Activated naive CD4-positive, alpha-beta T cell treated with anti-CD3 and anti-CD28 coated beads, Interleukin-2, amount 50 U/mL, for 72 hours (primary cell): Measurements from ENCODE around the gene DGKI. TPM values are rescaled to one million over a fixed set of nuclear protein-coding genes. Genes with fewer than 3 reads are reported as not detected.
A peak's percentile ranks its signal among the peaks of the same experiment; 100 is the strongest.

Experiments
- ATAC-seq, 2 donors: fragments of 150-1000 bp; cut with Tn5 transposase; 2 replicates each; pipeline ENCODE4 v1.10.0; 2021; ENCODE audit warnings: mild to moderate bottlenecking in 2 of 2, moderate library complexity in 2 of 2
- DNase-seq, 2 donors: peaks; one replicate each; pipeline ENCODE4 v3.0.0; 2021 to 2022; ENCODE audit warnings: low spot score in 2 of 2
- H3K27ac Mint-ChIP-seq, 2 donors: one replicate each; pipeline ENCODE4 v1.8.0; 2022; ENCODE audit warnings: mild to moderate bottlenecking in 2 of 2, mixed read lengths in 2 of 2
- H3K36me3 Mint-ChIP-seq, 2 donors: one replicate each; pipeline ENCODE4 v1.8.0; 2022; ENCODE audit warnings: mixed read lengths in 2 of 2
- H3K9me3 Mint-ChIP-seq, 2 donors: one replicate each; pipeline ENCODE4 v1.8.0; 2022; ENCODE audit warnings: mixed read lengths in 2 of 2
- total RNA-seq, 2 donors: library from RNA; stranded (reverse); gene quantifications; one replicate each; pipeline ENCODE4 v1.2.3, GENCODE V29; 2022

DGKI gene
- total RNA-seq = 10 to 100 TPM in 1 of 2 donors, under 1 TPM in 1; 0.71 to 16.8 TPM

DNA sequence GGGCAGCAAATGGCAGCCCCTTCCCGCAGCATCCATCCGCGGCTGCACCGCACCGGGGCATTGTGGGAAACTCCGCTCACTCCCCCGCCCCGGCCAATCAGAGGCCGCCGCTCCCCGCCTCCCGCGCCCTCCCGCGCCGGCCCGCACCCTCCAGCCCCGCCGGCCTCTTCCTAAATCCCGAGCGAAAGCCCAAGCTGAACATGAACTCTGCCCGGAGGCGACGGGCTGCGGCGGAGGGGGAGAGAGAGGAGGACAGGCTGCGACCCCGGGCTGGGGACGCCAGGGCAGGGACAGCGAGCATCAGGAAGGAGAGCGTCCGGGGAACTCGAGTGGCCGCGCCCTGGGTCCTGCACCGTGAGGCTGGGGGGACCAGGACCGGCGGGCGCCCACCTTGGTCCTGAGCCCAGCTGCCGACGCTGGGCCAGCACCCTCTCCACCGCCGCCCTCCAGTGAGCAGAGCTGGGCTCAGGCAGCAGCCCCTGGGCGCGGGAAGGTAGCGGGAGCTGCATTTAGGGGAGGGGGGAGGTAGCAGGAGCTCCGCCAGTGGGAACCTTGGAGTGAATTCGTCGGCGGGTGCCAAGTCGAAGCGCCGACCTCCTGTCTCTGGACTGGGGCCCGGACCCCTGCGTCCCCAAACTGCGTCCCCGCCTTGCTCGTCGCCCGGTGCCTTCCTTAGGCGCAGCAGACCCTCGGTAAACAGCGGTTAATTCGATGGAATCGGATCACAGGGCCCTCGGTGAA lies at the start of gene DGKI:
TSS of gene DGKI (minus strand) at position 148 of the 741 bp plus-strand sequence.
- peaks cover 0 to 7% of the 10 kb centered on the region in 2 donors for H3K36me3 Mint-ChIP-seq
- peaks cover 0 to 12% of the 10 kb centered on the region in 2 donors for H3K9me3 Mint-ChIP-seq
- DNase-seq (peak in 1 of 2 donors; percentile 25), ATAC-seq (peak; percentile 4 to 72)
- no peak within 1 kb of the TSS for H3K27ac Mint-ChIP-seq

DNA sequence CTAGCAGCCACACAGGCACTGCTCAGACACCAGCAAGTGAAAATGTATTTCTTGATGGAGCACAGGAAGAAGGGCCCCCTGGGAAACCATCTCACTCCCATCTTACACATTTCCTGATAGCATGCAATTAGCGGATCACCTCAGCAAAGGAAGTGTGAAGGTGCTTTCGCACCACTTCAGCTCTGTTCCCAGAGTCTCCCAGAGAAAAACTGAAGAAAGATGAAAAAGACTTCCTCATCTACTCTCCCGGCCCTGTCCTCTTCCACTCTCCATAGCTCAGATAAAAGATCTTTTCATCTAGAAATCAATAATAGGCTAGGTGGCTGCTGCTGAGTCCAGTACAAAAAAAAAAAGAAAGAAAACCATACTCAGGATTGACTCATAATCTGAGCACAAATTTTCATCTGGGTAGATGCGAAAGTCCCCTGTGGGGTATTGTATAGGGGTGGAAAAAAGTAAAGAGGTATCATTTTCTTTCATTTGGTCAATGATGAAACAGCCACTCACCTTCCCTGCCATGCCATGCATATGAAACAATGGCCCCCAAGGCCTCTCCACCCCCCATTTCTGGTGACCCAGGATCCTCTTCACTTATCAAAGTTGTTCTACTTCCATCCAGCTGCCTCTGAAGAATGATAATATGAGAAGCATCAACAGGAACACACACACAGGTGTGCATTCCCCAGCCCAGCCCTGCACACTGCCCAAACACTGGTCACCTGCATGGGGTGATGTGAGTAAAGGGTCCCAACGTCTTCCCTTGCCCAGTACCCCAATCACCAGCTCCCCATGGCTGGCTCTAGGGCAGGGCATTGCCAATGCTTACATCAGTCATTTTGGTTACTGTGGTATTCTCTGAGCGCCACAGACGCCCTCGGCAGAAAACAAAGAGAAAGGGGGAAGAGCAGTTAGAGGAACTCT lies 48.8 kb upstream of the DGKI start:
- Mint-ChIP-seq H3K27ac (peak overlapping the region; percentile 74 to 96), H3K9me3 (no peaks in the 10 kb centered on the region), H3K36me3 (peaks cover 6 to 19% of the 10 kb centered on the region in 2 donors)
- peak in 1 of 2 donors; percentile 51 for DNase-seq
- peak; percentile 83 to 86 for ATAC-seq

DNA sequence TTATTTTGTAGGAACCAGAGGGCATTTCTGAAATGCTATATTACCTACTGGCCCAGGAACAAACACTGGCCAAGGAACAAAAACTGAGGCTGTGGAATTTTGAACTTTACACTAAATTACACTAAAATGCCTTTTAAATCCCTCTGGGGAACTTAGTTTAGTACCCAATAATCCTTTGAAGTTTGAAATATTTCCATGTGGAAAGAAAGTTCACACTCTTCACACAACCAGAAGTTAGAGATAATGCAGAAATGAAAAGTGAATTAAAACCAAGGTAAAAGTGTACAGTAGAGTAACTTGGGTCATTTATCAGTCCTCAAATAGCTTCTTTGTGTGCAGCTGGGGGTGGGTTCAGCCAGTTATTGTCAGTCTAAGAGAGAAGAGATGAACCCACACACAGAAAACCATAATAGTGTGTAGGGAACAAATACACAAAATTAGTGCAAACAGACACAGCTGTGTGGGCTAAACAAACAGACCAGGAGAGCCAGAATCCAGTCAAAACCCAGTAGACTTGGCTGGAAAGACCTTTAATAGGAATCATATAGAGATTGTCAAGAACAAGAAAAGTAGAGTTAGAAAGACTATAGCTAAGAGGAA lies 46.5 kb upstream of the DGKI start:
- Mint-ChIP-seq H3K9me3 (no peaks in the 10 kb centered on the region), H3K36me3 (peaks cover 6 to 24% of the 10 kb centered on the region in 2 donors), H3K27ac (no peak overlapping the region)
- no peak for ATAC-seq
- DNase-seq = no peak

DNA sequence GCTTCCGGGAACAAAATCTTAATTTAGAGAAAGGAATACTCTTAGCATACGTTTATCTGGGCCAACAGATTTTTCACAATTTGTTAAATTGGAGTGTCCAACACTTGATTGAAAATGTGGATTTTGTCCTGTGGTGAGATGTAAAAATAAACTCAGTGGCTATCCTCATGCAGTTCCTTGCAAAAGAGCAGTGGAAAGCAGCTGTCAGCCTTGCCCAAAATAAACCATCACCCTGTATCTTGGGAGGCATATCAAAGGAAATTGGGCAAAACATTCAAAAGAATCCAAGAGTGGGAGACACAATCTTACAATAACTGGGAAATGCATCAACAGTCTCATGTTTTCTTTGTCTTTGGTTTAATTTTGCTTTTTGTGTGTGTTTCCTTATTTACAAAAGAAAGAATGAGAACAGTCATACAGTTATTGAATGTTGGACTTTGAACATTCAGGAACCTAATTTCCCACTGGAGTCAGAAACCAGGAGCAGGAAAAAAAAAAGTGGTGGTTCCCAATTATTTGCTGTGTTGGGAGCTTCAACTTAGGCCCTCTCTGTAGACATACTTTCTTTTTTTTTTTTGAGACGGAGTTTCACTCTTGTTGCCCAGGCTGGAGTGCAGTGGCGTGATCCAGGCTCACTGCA lies 44.4 kb upstream of the DGKI start:
- no peaks in the 10 kb centered on the region for H3K9me3 Mint-ChIP-seq
- no peak for DNase-seq
- H3K36me3 Mint-ChIP-seq = peaks cover 0 to 22% of the 10 kb centered on the region in 2 donors
- ATAC-seq = no peak
- H3K27ac Mint-ChIP-seq = no peak overlapping the region

DNA sequence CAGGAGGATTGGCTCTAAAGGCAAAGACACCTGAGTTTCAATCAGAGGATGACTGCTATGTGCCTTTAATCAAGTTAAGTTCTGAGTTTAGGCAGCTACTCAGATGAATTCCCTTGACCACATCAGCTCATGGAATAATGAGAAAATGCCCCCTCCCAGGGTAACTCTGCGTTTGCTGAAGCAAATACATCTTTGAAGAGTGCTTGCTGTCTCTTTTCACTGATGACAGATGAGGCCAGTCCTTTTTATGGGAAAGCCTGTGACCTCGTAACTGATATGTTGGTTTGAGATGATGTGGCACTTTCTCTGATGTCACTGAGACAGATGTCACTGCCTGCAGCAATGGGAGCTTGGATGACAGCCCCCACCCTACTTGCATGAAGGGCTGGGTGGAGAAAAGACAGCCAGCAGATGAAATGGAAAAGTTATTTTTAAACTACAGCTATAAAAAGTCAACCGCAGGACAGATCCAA lies 43.7 kb upstream of the DGKI start:
- Mint-ChIP-seq H3K36me3 (peaks cover 0 to 22% of the 10 kb centered on the region in 2 donors), H3K9me3 (no peaks in the 10 kb centered on the region), H3K27ac (peak overlapping the region in 1 of 2 donors; percentile 93)
- DNase-seq = no peak
- peak; percentile 53 to 87 for ATAC-seq

DNA sequence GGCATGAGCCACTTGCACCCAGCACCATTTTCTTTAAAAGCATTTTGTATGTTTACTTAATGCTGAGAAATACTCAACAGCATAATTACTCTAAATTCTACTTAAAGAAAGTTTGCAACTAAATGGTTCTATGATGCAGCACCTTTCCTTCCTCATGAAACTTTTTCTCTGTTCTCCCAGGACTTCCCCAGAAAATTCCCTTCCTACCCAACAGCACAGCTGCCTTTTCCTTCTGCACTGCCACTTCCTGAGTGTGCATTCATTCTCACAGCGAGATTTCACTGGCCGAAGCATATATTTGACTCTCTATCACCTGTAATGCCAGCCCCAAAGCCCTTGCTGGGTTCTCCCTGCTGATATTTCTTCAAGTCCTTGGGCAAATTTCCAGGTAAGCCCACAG lies 41.5 kb upstream of the DGKI start:
- peaks cover 9 to 18% of the 10 kb centered on the region in 2 donors for H3K36me3 Mint-ChIP-seq
- DNase-seq = no peak
- H3K9me3 Mint-ChIP-seq = no peaks in the 10 kb centered on the region
- H3K27ac Mint-ChIP-seq = peak overlapping the region in 1 of 2 donors; percentile 96
- ATAC-seq = no peak

DNA sequence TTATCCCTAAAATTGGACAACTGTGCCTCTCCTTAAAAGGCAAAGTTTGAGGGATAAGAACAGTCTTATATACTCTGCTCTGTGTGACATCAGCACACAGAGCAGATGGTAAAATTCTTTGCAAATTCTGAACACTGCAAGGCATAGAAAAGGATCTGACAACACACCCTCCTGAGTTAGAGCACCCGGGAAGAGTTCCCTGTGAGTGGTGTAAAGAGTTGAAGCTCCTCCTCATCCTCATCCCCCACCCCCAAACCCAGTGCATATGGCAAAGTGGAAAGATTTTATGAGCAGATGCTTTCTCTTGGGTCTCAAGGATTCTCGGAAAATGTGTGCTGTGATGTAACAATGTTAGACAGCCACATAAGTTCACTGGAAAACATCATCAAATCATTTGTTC lies 40.0 kb upstream of the DGKI start:
- no peak for ATAC-seq
- no peak overlapping the region for H3K27ac Mint-ChIP-seq
- no peak for DNase-seq
- H3K36me3 Mint-ChIP-seq = peaks cover 20 to 22% of the 10 kb centered on the region in 2 donors
- no peaks in the 10 kb centered on the region for H3K9me3 Mint-ChIP-seq

DNA sequence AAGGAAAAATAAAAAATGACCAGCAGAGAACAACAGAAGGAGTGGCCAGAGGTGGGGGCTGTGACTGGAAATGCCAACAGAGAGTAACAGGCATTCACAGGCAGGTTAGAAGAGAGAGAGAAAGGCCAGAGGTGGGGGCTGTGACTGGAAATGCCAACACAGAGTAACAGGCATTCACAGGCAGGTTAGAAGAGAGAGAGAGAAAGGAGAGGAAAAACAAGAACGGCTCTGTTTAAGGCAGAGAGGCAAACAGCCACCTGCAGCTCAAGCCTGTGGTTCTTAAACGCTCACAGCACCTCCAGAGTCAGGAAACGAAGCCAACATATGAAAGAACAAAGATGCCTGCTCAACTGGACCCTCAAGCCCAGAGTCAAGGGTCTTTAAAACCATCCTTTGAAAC lies 39.5 kb upstream of the DGKI start:
- peaks cover 20 to 25% of the 10 kb centered on the region in 2 donors for H3K36me3 Mint-ChIP-seq
- H3K9me3 Mint-ChIP-seq = no peaks in the 10 kb centered on the region
- ATAC-seq (no peak), DNase-seq (no peak)
- H3K27ac Mint-ChIP-seq = peak overlapping the region in 1 of 2 donors; percentile 63

DNA sequence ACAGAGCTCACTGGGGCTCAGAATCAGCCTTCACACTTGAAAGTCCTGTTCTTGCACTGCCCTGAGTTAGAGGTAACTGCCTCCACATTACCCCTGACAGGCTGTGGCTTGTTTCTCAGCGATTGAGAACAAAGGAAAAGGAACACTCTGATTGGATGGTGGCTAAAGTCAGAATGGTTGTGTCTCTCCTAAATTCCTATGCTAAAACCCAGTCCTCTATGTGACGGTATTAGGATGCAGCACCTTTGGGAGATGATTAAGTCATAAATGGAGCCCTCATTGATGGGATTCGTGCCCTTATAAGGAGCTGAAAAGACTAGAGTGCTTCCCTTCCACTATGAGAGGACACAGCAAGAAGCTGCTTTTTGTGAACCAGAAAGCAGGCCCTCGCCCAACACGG lies 38.9 kb upstream of the DGKI start:
- DNase-seq (no peak), ATAC-seq (no peak)
- H3K27ac Mint-ChIP-seq = peak overlapping the region in 1 of 2 donors; percentile 63
- no peaks in the 10 kb centered on the region for H3K9me3 Mint-ChIP-seq
- H3K36me3 Mint-ChIP-seq = peaks cover 20% of the 10 kb centered on the region in 2 donors

DNA sequence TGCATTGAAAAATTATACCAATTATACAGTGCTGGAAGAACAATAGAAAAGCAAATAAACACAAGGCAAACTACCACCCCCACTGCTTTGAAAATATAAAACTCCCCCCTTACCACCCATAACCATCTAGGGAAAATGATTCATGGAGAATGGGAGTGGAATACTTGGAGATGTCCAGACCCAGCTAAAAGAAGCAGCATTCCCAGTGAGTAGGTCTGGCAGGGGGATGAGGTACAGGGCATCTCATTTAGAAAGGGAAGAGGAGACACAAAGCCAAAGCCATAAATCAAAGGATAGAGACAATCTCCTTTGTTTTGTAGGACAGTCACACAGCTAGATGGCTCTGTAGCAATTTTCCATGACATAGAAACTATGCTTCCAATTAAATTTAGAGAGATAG lies 36.0 kb upstream of the DGKI start:
- ATAC-seq = no peak
- DNase-seq = no peak
- no peak overlapping the region for H3K27ac Mint-ChIP-seq
- no peaks in the 10 kb centered on the region for H3K9me3 Mint-ChIP-seq
- peaks cover 23 to 35% of the 10 kb centered on the region in 2 donors for H3K36me3 Mint-ChIP-seq

DNA sequence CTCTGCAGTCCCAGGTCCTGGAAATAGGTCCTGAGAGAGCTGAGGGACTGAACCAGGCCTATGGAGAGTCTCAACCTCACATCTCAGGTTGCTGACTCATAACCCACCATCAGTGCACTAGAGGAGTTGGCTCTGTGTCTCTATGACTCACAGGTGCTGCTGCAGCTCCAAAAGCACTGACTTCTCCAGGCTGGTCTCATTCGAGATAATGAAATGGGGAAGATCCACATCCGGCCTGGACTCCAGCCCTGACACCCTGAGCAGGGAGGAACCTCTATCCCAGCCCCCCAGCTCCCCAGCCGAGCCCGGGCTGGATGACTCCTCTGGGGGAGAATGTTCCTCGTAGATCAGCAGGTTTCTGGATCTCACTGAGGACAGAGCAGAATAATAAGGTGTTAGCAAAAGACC lies 35.5 kb upstream of the DGKI start:
- peak in 1 of 2 donors; percentile 46 for DNase-seq
- H3K27ac Mint-ChIP-seq = peak overlapping the region in 1 of 2 donors; percentile 36
- peak; percentile 97 to 99 for ATAC-seq
- no peaks in the 10 kb centered on the region for H3K9me3 Mint-ChIP-seq
- H3K36me3 Mint-ChIP-seq = peaks cover 23 to 35% of the 10 kb centered on the region in 2 donors

DNA sequence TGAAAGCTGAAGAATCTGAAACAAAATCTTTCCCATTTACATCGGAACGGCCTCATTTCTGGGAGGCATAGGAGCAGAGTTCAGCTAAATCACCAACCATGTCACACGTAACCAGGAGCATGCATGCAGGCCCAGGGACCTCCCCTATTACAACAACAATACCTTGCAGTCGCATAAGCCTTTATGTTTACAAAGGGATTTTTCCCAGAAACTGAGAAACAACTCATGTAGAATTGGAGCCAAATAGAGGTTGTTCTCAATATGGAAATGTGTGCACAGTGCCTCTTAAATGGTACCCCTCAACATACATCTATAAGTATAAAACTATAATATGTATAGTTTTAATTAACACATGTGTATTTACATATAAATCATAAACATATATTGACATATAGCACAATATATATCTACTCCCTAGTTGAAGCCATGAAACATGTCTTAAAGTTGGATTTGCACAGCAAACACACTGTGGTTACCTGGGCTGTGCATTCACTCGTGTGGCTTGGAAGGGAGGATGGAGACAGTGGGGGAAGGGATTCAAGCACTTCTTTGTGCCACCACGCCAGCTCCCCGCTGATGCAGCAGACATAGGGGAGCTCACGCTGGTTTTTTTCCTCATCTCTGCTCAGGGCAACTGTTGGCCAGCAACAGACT lies 35.0 kb upstream of the DGKI start:
- DNase-seq (no peak), ATAC-seq (peak in 1 of 2 donors; percentile 53)
- Mint-ChIP-seq H3K9me3 (no peaks in the 10 kb centered on the region), H3K36me3 (peaks cover 23 to 38% of the 10 kb centered on the region in 2 donors), H3K27ac (no peak overlapping the region)

DNA sequence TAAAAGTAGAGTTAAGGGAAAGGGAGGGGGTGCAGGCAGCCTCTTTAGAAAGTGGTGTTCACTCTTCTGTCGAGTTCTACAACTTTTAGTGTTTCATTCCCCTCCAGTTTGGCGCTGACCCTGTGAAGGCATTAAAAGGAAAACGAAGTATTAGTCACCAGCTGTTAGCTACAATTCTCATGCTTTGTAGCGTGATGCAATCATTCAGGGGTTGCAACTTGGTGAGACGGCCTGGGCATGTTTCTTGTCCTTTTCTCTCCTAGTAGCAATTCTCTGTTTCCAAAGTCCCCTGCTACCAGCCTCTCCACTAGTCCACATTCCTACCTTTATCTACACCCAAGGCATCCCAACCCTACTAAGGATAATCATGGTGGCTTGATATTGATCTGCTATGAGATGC lies 33.7 kb upstream of the DGKI start:
- Mint-ChIP-seq H3K27ac (peak overlapping the region in 1 of 2 donors; percentile 26), H3K36me3 (peaks cover 23 to 41% of the 10 kb centered on the region in 2 donors), H3K9me3 (no peaks in the 10 kb centered on the region)
- DNase-seq = no peak
- no peak for ATAC-seq

DNA sequence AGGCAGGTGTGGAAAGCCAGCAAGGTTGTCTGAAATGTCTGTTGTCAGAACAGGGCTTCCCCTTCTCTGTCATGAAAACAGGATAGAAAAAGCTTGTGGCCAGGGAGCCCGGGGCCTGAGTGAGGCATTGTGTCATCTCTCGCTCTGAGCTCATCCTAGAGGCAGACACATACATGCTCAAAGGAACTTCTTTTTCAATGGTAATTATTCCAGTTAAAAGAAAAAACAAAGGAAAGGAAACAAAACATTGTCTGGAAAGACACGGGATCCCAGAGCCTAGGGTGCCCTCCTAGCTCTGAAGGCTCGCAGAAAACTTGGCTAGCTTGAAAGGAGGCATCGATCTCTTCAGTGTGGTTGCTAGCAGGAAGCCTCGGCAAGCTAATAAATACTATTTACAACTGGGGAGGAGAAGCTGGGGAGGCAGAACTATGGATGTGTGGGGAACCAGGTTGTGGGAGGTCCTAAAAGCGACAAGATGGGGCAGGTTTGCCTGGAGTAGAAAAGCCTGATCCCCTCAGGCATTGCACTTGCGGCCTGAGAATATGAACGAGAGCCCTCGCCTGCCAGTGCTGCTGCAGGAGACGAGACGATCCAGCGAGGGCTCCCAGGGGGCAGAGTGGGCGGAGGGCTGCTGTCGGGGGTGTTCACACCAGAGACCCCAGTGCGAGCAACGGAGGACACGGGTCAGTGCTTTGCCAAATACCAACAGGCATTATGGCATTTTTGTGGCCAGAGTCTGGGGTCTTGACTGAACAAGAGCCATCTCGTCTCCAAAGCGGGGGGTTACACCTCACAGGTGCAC lies 32.8 kb upstream of the DGKI start:
- ATAC-seq (peak; percentile 58 to 66), DNase-seq (peak in 1 of 2 donors; percentile 36)
- peak overlapping the region; percentile 65 to 96 for H3K27ac Mint-ChIP-seq

DNA sequence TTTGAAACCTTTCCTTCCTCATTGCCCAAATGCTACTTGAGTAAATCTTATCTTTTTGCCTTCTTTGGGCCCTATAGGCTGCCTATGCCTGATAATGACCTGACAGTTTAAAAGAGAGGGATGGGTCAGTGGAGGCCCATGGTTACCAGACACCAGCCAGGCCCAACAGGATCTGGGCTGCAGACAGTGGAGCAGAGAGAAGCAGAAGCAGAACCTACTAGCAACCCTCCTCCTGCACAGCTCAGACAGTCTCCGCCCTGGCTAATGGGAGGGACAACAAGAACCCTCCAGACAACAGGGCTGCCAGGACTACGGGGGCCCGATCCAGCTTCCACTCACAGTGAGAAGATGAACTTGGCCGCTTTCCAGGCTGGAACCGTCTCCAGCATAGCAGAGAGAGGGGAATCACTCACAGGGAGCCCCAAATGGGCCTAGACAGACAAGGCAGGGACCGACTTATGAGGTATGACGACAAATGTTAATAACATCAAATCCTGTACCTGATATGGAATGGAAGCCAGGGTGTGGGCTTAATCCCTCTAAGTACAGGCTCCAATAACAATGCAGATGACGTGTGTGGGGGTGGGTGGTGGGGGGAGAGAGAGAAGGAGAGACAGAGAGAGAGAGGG lies 31.7 kb upstream of the DGKI start:
- DNase-seq (no peak), ATAC-seq (no peak)
- H3K27ac Mint-ChIP-seq = peak overlapping the region in 1 of 2 donors; percentile 75
- no peaks in the 10 kb centered on the region for H3K9me3 Mint-ChIP-seq
- H3K36me3 Mint-ChIP-seq = peaks cover 28 to 32% of the 10 kb centered on the region in 2 donors

More for the DNA sequence above, 32.8 kb upstream of the DGKI start:
- Mint-ChIP-seq H3K9me3 (no peaks in the 10 kb centered on the region), H3K36me3 (peaks cover 23 to 34% of the 10 kb centered on the region in 2 donors)
